Progenitor cell of endocrine pancreas (in vitro differentiated cells): ENCODE measurements around the gene CNOT6. TPM values are rescaled to one million over a fixed set of nuclear protein-coding genes. Genes with fewer than 3 reads are reported as not detected.

Experiments
- DNase-seq: peaks from one replicate; pipeline ENCODE4 v3.0.0; 2021; ENCODE audit warnings: low spot score; ENCODE audit not compliant: unreplicated experiment
- H3K27ac Mint-ChIP-seq: 2 replicates; pipeline ENCODE4 v1.8.0; 2021; ENCODE audit warnings: mild to moderate bottlenecking, moderate library complexity, mixed read lengths
- H3K27me3 Mint-ChIP-seq: 2 replicates; pipeline ENCODE4 v1.8.0; 2021; ENCODE audit warnings: mixed read lengths
- H3K36me3 Mint-ChIP-seq: 2 replicates; pipeline ENCODE4 v1.8.0; 2022; ENCODE audit warnings: mixed read lengths; ENCODE audit not compliant: insufficient read depth
- H3K4me1 Mint-ChIP-seq: 2 replicates; pipeline ENCODE4 v1.8.0; 2021; ENCODE audit warnings: low read depth, mixed read lengths
- H3K4me3 Mint-ChIP-seq: 2 replicates; pipeline ENCODE4 v1.8.0; 2021; ENCODE audit warnings: low read depth, mild to moderate bottlenecking, moderate library complexity, mixed read lengths
- H3K9me3 Mint-ChIP-seq: 2 replicates; pipeline ENCODE4 v1.8.0; 2021; ENCODE audit warnings: low read depth, mixed read lengths
- CTCF ChIP-seq: fragments of 200-600 bp; sonication (generic); IDR thresholded peaks from one replicate; pipeline ENCODE4 v1.5.0; 2021; ENCODE audit warnings: antibody characterized with exemption, mild to moderate bottlenecking; ENCODE audit not compliant: unreplicated experiment
- total RNA-seq: library from RNA; stranded (reverse); gene quantifications from 2 replicates; pipeline ENCODE4 v1.2.1, GENCODE V29; 2021

CNOT6 gene
- total RNA-seq, 1 donor from 2014 or later = 70.4 TPM

GRCh38 chr5:180592176-180592575 lies 98.0 kb downstream of the CNOT6 start:
- TF ChIP-seq CTCF = no peak
- Mint-ChIP-seq H3K27ac (no peak overlapping the region), H3K36me3 (no peaks in the 10 kb centered on the region), H3K4me1 (peaks cover 1% of the 10 kb centered on the region), H3K4me3 (peak overlapping the region; percentile 44), H3K27me3 (peaks cover 52% of the 10 kb centered on the region), H3K9me3 (no peaks in the 10 kb centered on the region)
- no peak for DNase-seq

GRCh38 chr5:180593446-180594206 lies 99.4 kb downstream of the CNOT6 start:
- no peak overlapping the region for H3K27ac Mint-ChIP-seq
- peaks cover 40% of the 10 kb centered on the region for H3K27me3 Mint-ChIP-seq
- H3K9me3 Mint-ChIP-seq = no peaks in the 10 kb centered on the region
- H3K4me3 Mint-ChIP-seq = no peak overlapping the region
- H3K36me3 Mint-ChIP-seq = no peaks in the 10 kb centered on the region
- no peak for DNase-seq
- no peak for TF ChIP-seq CTCF
- peaks cover 1% of the 10 kb centered on the region for H3K4me1 Mint-ChIP-seq

- Mint-ChIP-seq H3K36me3 (no peaks in the 10 kb centered on the region), H3K9me3 (no peaks in the 10 kb centered on the region), H3K27me3 (peaks cover 31% of the 10 kb centered on the region), H3K27ac (no peak overlapping the region), H3K4me3 (no peak overlapping the region), H3K4me1 (peaks cover 1% of the 10 kb centered on the region)
- no peak for TF ChIP-seq CTCF
- DNase-seq = no peak
Measured at GRCh38 chr5:180594311-180595045, 100.3 kb downstream of the CNOT6 start.

- no peak for TF ChIP-seq CTCF
- H3K4me3 Mint-ChIP-seq = no peak overlapping the region
- no peaks in the 10 kb centered on the region for H3K9me3 Mint-ChIP-seq
- no peak for DNase-seq
- peaks cover 1% of the 10 kb centered on the region for H3K4me1 Mint-ChIP-seq
- no peaks in the 10 kb centered on the region for H3K36me3 Mint-ChIP-seq
- no peak overlapping the region for H3K27ac Mint-ChIP-seq
- H3K27me3 Mint-ChIP-seq = peaks cover 26% of the 10 kb centered on the region
Measured at GRCh38 chr5:180595046-180595379, 100.8 kb downstream of the CNOT6 start.

GRCh38 chr5:180595381-180596114 lies 101.4 kb downstream of the CNOT6 start:
- peaks cover 1% of the 10 kb centered on the region for H3K4me1 Mint-ChIP-seq
- H3K27ac Mint-ChIP-seq = no peak overlapping the region
- DNase-seq = no peak
- H3K36me3 Mint-ChIP-seq = no peaks in the 10 kb centered on the region
- no peak for TF ChIP-seq CTCF
- H3K4me3 Mint-ChIP-seq = no peak overlapping the region
- peaks cover 30% of the 10 kb centered on the region for H3K27me3 Mint-ChIP-seq
- no peaks in the 10 kb centered on the region for H3K9me3 Mint-ChIP-seq
